KOPT-K1 (cell line): ENCODE results near the gene COL8A2.

Source experiments
- H3K27ac ChIP-seq: fragments of 200-600 bp; sonication (generic); 2 replicates; pipeline ENCODE4 v1.5.1; 2016; ENCODE audit warnings: antibody characterized with exemption, mild to moderate bottlenecking, low read depth, low read length; ENCODE audit not compliant: poor library complexity, severe bottlenecking
- H3K36me3 ChIP-seq: fragments of 200-600 bp; sonication (generic); 2 replicates; pipeline ENCODE4 v1.5.1; 2017; ENCODE audit warnings: antibody characterized with exemption, mild to moderate bottlenecking, low read length, moderate library complexity; ENCODE audit not compliant: insufficient read depth
- H3K9me3 ChIP-seq: fragments of 200-600 bp; sonication (generic); 2 replicates; pipeline ENCODE4 v1.5.1; 2017; ENCODE audit warnings: antibody characterized with exemption, low read length, mild to moderate bottlenecking; ENCODE audit not compliant: insufficient read depth, poor library complexity, severe bottlenecking

Gene COL8A2

DNA sequence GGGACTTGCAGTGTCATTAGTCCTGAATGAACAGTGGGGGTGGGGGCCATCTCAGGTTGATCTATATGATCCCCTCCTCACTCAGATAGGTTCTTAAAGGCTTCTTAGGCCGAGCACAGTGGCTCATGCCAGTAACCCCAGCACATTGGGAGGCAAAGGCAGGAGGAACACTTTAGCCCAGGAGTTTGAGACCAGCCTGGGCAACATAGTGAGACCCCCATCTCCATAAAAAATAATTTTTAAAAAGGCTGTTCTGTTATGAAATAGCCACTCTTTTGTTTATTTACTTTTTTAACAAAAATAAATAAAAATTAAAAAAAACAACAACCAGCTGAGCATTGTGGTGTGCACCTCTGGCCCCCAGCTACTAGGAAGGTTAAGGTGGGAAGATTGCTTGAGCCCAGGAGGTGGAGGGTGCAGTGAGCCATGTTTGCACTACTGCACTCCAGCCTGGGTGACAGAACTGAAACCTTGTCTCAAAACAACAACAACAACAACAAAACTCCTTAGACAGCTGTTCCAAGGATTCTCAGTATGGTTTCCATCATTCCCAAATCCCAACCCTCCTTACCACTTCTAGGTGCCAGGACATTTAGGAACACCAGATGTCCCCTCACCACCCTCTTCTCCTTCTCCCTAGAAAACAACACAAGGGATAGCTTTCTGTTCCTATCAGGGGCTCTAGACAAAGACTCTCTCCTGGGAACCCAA is 26.3 kb upstream of the COL8A2 start:
- peak overlapping the region; percentile 74 for H3K27ac ChIP-seq
- no peaks in the 10 kb centered on the region for H3K9me3 ChIP-seq
- H3K36me3 ChIP-seq, result peaks cover 9% of the 10 kb centered on the region; the same call in 1 of the 2 replicates

DNA sequence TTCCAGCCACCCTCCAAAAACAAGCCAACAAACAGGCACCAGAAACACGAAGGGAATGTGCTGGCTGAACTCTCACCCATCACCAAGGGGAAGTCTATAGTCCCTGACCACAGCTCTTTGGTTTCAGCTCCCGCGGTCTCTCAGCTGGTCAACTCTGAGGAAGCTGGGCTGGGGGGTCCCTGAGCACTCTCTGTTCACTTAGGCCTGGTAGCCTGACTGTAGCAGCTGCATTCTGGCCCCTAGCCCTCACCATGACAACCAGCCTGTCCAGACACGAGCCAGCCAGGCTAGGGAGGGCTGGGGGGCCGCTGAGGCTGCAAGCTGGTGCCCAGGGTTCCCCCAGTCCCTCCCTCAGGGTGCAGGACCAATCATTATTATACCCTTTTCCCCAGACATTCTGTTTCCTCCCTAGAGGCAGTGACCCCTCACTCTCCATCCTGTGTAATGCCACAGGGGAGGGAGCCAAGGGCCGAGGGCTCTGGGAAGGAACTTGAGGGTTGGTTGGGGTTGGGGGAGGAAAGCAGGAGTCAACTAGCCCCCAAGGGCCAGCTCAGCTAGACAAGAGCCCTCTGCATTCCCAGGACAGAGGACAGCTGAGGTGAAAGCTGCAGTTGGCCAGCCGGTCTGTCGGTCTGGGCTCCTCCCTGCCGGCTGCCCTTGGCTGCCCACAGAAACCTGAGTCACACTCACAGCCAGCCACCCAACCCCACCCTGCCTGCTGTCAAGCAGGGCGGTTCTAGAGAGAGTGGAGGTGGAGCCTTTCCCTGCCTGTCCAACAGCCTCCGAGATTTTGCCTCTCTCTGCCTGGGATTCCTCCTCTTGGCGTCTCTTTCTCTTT is 25.5 kb upstream of the COL8A2 start:
- Histone ChIP-seq H3K36me3 (peaks cover 9% of the 10 kb centered on the region; the same call in 1 of the 2 replicates), H3K9me3 (no peaks in the 10 kb centered on the region), H3K27ac (peak overlapping the region; percentile 72)

DNA sequence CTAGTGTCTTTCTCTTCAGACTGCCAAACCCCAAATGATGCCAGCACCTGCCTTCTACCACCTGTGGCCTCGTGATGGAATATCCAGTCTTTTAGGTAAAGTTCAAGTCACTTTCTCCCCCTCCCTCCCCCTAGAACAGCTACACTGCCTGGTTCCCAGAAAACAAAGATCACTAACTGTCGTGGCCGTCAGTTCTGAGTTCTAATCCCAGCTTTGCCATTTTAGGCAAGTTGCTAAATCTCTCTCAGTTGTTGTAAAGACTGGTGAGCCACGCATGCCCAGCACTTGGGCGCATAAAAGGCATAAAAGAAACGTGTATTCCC is 24.9 kb upstream of the COL8A2 start:
- Histone ChIP-seq H3K27ac (peak overlapping the region; percentile 72), H3K36me3 (peaks cover 9% of the 10 kb centered on the region; the same call in 1 of the 2 replicates), H3K9me3 (no peaks in the 10 kb centered on the region)

DNA sequence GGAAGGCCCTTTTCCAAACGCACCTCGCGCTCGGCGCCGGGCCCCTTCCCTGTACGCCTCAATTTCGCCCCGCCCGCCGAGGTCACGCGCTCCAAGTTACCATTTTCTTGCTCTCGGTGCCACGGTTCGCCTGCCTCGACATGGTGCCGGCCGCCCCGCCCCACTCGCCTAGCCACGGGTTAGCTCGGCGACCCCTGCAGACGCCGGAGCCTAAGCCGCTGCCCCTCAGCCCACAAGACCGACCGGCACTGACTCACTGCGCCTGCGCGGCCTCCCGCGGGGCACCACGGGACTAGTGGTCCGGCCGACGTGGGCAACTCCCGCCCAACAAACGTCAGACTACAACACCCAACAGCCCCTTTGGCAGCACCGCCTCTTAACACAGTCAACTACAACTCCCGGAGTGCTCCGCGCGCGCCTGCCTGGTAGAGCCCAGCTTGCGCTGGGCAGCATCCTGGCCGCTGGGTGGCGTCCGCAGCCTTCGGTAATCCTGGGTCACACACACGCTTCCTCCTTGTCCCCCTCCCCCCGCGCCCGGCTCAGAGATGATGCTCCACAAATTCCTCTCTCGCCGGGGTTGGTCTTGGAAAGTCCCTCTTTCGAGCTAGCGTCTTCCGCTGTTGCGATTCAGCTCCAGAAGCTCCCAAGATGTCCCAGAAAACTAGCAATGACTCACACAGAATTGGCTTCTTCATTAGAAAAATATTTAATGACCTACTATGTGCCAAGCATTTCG is 24.4 kb upstream of the COL8A2 start, which contains the start of gene TRAPPC3:
TRAPPC3 (minus strand) TSS at position 250 of the 736 bp plus-strand sequence; CDS start at position 142, 108 bp downstream.
- H3K27ac ChIP-seq, result peak within 1 kb of the TSS; percentile 72
- H3K9me3 ChIP-seq, result no peaks in the 10 kb centered on the region
- H3K36me3 ChIP-seq, result peaks cover 9% of the 10 kb centered on the region; the same call in 1 of the 2 replicates

DNA sequence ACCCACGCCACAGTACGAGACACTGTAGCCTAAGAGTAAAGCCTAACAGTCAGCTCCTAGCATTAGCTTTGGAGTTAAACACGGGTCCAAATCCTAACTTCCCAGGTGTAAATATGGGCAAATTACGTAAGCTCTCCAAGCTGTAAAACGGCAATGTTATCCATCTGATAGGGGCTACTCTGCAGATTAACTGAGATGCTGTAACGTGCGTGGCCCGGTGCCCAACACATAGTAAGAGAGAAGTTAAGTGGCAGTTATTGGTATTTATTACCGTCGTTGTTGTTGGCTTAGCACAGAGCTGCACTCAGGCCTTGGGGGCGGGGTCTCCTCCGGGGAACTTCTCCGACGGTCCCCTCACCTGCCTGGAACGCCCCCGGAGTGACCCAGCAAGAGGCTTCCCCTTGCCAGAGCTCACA is 23.8 kb upstream of the COL8A2 start:
- peak overlapping the region; percentile 72 for H3K27ac ChIP-seq
- peaks cover 9% of the 10 kb centered on the region; the same call in 1 of the 2 replicates for H3K36me3 ChIP-seq
- H3K9me3 ChIP-seq, result no peaks in the 10 kb centered on the region

DNA sequence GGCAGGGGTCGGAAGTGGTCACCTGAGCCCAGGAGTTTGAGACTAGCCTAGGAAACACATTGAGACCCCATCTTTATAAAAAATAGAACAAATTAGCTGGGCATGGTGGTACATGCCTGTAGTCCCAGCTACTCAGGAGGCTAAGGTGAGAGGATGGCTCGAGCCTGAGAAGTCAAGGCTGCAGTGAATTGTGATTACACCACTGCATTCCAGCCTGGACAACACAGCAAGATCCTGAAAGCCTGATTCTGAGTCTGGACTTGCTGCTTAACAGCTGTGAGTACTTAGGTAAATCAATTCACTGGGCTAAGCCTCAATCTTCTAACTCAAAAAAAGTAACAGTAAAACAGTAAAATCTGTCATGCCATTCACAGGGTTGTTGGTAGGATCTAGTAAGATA is 19.4 kb upstream of the COL8A2 start:
- Histone ChIP-seq H3K9me3 (no peaks in the 10 kb centered on the region), H3K27ac (no peak overlapping the region), H3K36me3 (peaks cover 29% of the 10 kb centered on the region)

DNA sequence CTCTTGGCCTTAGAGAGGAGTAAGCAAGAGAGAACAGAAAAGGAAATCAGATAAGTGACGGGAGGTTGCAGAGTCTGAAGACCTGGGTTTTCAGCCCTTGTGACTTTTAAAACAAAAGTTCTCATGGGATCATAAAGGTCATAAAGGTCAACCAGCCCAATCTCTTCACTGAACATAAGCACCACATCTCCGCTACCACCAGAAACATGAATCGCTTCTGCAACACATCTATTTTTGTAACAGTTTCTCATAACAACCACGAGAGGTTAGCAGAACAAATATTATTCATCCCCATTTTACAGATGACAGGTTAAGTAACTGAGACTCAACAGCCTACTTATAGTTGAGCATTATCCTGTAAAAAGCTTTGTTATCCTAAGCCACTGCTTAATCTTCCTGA is 18.4 kb upstream of the COL8A2 start:
- no peak overlapping the region for H3K27ac ChIP-seq
- H3K36me3 ChIP-seq, result peaks cover 36% of the 10 kb centered on the region
- no peaks in the 10 kb centered on the region for H3K9me3 ChIP-seq

DNA sequence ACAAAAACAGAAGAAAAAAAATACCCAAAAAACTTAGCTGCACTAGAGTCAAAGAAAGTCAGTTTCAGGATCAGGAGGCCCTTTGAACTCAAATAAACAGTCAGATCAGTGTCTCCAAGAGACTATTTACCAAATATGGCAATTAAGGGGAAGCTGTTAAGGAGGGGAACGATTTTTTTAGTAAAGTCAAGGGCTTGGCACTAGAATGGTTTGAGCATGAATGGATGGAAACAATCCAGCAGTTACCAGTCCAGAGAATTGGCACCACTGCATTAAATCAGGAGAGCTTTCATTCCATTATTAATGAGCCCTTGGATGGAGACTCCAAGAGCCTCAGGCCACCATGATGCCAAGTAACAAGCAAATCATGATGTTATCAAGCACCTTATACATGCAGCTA is 17.1 kb upstream of the COL8A2 start:
- Histone ChIP-seq H3K27ac (no peak overlapping the region), H3K9me3 (no peaks in the 10 kb centered on the region), H3K36me3 (peaks cover 46% of the 10 kb centered on the region)

DNA sequence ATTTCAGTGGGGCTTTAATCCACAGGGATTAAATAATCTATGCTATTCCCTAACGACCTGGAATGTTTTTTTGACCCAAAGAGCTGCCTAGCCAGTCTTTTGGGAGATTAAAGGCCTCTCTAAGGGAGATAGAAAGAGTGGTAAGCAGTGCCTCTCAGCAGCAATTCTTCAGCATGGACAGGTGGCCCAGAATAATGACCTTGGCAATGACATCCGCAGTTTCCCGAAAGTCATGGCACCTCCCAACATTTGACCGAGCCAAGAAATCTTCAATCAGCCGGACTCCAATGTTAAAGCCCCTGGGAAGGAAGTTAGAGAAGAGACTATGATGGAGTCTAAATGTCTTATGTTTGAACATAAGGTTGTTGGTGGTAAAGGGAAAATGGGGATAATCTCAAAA is 14.5 kb upstream of the COL8A2 start:
- Histone ChIP-seq H3K36me3 (peaks cover 59% of the 10 kb centered on the region), H3K9me3 (no peaks in the 10 kb centered on the region), H3K27ac (no peak overlapping the region)

DNA sequence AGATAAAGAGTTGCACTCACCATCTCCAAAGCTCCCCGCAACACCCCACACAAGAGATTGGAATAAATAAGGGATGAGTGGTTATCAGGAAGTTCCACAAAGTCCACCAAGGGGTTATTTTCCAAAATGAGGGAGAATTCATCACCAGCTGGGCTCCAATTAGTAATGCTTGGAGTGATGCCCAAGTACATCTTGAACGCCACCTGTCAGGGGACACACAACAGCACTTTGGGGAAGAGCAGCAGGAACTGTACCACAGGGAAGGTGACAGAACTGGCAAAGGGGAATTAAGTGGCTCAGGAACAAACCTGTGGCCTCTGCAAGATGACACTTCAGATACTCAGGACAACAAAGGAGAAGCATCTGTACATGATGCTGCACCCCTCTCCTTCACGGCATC is 12.8 kb upstream of the COL8A2 start:
- Histone ChIP-seq H3K27ac (no peak overlapping the region), H3K9me3 (no peaks in the 10 kb centered on the region), H3K36me3 (peaks cover 59% of the 10 kb centered on the region)

DNA sequence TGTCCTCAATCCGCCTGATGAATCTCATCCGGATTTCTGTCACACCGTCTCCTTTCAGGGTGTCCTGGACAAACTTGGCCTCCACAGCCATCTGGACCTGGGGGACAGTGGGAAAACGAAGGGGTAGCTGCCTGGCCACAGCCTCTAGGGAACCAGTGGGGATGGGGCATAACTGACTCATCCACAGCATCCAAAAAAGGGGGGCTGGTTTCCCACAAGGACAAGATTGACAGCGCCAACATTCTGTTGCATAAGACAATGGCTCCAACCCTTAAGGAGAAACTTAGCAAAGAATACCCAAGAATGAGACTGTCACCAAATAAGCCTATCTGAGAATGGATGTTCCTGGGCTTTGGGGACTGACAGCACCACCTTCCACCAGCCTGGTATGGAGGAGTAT is 12.2 kb upstream of the COL8A2 start:
- H3K9me3 ChIP-seq, result no peaks in the 10 kb centered on the region
- peaks cover 54% of the 10 kb centered on the region for H3K36me3 ChIP-seq
- H3K27ac ChIP-seq, result no peak overlapping the region

DNA sequence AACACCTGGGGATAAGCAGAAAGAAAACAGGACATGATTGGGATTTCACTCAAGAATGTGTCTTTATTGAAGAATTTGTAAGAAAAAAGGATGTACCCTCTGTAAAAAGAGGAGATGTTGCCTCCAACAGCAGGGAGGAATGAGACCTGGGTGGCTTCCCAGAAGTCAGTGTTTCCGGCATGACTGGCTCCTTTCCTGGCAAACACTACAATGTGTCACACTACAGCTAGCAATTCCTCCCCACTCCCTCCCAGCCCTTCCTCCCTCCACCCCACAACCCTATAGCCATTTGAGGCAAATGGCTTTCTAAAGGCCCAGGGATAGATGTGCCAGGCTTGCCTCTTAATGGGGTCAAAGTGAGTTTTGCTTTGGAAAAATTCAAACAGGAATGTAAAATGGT is 11.5 kb upstream of the COL8A2 start:
- peaks cover 51% of the 10 kb centered on the region for H3K36me3 ChIP-seq
- H3K9me3 ChIP-seq, result no peaks in the 10 kb centered on the region
- no peak overlapping the region for H3K27ac ChIP-seq

DNA sequence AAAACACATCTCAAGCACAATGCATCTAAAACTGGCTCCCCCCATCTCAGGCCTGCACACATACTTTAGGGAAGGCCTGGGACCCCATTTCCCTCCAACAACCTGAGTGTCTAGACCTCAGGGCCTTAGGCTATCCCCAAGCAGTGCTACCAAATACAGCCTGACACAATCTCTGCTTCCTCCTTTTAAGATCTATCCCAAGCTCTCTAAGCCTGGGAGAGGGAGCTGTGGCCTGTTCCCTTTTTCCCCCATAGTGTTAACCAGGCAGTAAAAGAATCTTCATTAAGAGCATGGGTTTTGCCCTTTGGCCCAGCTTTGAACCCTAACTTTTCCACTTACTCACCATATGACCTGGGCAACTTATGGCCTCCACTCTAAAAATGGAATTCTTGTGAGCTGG is 10.8 kb upstream of the COL8A2 start:
- Histone ChIP-seq H3K36me3 (peaks cover 51% of the 10 kb centered on the region), H3K27ac (no peak overlapping the region), H3K9me3 (no peaks in the 10 kb centered on the region)

DNA sequence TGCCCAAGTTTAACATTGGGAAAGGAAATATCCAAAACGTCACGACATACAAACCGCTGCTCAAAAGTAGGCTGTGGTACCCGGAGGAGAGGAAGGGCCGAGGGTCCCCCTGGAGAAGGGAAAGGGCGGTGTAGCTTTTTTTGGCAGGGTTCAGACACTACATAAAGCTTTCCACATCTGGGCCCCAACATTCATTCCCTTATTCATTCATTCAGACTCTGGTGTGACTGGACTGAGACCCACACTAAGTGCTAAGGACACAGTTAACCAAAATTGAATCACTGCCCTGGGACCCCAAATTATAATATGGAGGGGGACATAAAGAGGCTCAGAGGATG is 10.3 kb upstream of the COL8A2 start:
- Histone ChIP-seq H3K36me3 (peaks cover 48% of the 10 kb centered on the region), H3K9me3 (no peaks in the 10 kb centered on the region), H3K27ac (no peak overlapping the region)
